Breast epithelium (tissue), 3 donors: Measurements from ENCODE around the gene ATP5ME.
"Not testable (repeated sequence)": the region's sequence is repeated elsewhere in the genome, so short reads cannot be mapped to it uniquely, and the experiment has no call there.

Source experiments
- CTCF ChIP-seq, 3 donors: fragments of 450-650 bp; IDR thresholded peaks; one replicate each; pipeline ENCODE4 v1.5.1; 2016 to 2017; ENCODE audit warnings: antibody characterized with exemption in 3 of 3, mild to moderate bottlenecking in 3 of 3, moderate library complexity in 3 of 3
- POLR2AphosphoS5 ChIP-seq, 3 donors: sonication (generic); formaldehyde crosslinking; IDR thresholded peaks; one replicate each; pipeline ENCODE4 v1.6.1; 2017; ENCODE audit warnings: antibody characterized with exemption in 3 of 3

- TF ChIP-seq CTCF, POLR2AphosphoS5 (IDR thresholded peaks at IDR 0.05): not testable (repeated sequence)
Observed at GRCh38 chr4:635066-635835, 38.8 kb downstream of the ATP5ME start.
